Stimulated activated naive CD8-positive, alpha-beta T cell treated with anti-CD3 and anti-CD28 coated beads, Interleukin-15, Interleukin-2, amounts not matched to agents 100 U/mL and 50 U/mL, for 24 hours (primary cell): ENCODE measurements around the gene MAZ.
"Not testable (repeated sequence)": the region's sequence is repeated elsewhere in the genome, so short reads cannot be mapped to it uniquely, and the experiment has no call there.

Experiments used
- ATAC-seq: fragments of 150-1000 bp; cut with Tn5 transposase; one replicate; pipeline ENCODE4 v1.10.0; 2021
- DNase-seq: peaks from one replicate; pipeline ENCODE4 v3.0.0; 2021

Gene MAZ

DNA sequence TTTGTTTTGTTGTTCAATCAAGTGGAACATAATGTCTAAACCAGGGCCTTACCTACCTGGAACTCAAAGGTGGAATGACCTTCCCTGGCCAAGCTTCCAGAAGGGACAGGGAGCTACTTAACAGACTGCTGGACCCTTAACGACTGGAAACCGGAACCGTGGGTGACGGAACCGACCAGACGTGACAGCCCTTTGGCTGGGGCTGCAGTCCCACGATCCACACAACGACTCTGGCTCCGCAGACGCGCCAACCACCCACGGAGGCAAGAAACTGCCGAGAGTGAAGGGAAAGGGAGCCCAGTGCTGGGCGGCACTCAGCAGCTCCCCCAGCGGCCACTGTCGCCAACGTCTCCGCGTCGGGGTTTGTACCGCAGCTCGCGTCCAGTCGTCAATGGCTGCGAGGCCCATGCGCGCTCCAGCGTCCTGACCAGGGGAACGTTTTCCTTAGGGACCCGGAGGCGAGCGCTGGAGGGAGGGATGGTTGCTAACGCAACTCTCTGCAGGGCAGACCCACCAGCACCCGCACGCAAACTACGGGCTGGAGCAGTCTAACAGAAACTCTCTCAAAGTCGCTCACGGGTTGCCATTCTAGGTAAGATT is 21.3 kb upstream of the MAZ start:
- ATAC-seq (peak; percentile 80), DNase-seq (peak; percentile 85)

GRCh38 chr16:29787155-29787554 is 19.2 kb upstream of the MAZ start:
- not testable (repeated sequence) for ATAC-seq, DNase-seq

GRCh38 chr16:29789775-29790182 is 16.6 kb upstream of the MAZ start:
- DNase-seq (no peak), ATAC-seq (no peak)

GRCh38 chr16:29790183-29790948 is 16.0 kb upstream of the MAZ start, which contains the start of gene KIF22:
TSS of gene KIF22 (plus strand) at chr16:29790751. CDS start at chr16:29790760, 9 bp downstream.
- DNase-seq: peak; percentile 100
- peak; percentile 97 for ATAC-seq

GRCh38 chr16:29790949-29791844 is 15.1 kb upstream of the MAZ start:
- ATAC-seq: peak; percentile 15
- DNase-seq: no peak

DNA sequence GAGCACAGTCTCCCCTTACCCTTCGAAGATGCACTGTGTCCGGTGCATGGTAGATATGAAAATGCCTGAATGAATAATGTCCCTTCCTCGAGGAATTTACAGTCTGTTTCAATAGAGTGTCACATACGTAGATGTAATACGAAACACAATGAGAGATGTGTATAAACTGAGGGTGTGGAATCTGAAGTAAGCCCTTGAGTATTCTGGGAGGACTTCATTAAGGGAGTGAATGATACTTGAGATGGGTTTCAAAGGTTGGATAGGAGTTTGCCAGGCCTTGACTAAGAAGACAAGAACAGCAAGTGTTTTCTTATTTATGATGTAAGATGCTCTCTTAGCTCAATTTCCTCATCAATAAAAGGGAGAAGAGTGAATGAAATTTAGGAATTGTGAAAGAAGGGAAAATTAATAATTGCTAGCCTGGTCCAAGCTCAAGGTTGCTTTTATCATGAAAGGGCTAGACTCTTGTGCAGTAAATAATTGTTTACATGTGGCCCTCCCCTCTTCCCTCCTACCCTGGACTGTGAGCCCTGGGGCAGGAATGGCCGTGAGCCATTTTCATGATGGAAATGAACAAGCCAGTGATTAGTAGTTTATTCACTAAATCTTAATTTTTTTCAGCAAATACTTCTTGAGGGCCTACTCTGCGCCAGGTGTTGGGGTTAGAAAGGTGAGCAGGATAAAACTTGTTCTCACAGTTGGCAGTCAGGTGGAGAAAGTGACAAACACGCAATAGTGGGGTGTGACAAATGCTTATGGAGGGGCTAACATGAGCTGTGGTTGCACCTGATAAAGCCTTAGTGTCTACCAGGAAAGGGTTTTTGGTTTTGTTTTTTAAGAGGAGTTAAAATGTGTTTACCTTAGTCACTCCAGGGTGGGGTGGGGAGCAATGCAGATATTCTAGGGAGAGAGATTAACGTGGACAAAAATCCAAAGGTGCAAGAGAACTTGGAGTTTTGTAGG is 14.2 kb upstream of the MAZ start:
- no peak for ATAC-seq
- no peak for DNase-seq

- ATAC-seq, DNase-seq: not testable (repeated sequence)
Observed at GRCh38 chr16:29793153-29793552, 13.2 kb upstream of the MAZ start.

- DNase-seq (no peak), ATAC-seq (no peak)
Observed at GRCh38 chr16:29794231-29794710, 12.1 kb upstream of the MAZ start.

GRCh38 chr16:29802416-29802935 is 3.9 kb upstream of the MAZ start:
- ATAC-seq (no peak), DNase-seq (no peak)

GRCh38 chr16:29804020-29804419 is 2.3 kb upstream of the MAZ start:
- DNase-seq (no peak), ATAC-seq (no peak)

GRCh38 chr16:29804455-29805231 is 1.7 kb upstream of the MAZ start:
- DNase-seq: no peak
- no peak for ATAC-seq

- DNase-seq: peak; percentile 98
- ATAC-seq: peak; percentile 72
Observed at GRCh38 chr16:29805232-29806098, 864 bp upstream of the MAZ start.

- ATAC-seq: peak; percentile 5
- DNase-seq: peak; percentile 78
Observed at GRCh38 chr16:29806641-29807425, 504 bp downstream of the MAZ start.

GRCh38 chr16:29807426-29808218 is 1.3 kb downstream of the MAZ start:
- peak; percentile 19 for ATAC-seq
- peak; percentile 92 for DNase-seq

GRCh38 chr16:29808219-29808900 is 2.0 kb downstream of the MAZ start:
- no peak for ATAC-seq
- DNase-seq: no peak

DNA sequence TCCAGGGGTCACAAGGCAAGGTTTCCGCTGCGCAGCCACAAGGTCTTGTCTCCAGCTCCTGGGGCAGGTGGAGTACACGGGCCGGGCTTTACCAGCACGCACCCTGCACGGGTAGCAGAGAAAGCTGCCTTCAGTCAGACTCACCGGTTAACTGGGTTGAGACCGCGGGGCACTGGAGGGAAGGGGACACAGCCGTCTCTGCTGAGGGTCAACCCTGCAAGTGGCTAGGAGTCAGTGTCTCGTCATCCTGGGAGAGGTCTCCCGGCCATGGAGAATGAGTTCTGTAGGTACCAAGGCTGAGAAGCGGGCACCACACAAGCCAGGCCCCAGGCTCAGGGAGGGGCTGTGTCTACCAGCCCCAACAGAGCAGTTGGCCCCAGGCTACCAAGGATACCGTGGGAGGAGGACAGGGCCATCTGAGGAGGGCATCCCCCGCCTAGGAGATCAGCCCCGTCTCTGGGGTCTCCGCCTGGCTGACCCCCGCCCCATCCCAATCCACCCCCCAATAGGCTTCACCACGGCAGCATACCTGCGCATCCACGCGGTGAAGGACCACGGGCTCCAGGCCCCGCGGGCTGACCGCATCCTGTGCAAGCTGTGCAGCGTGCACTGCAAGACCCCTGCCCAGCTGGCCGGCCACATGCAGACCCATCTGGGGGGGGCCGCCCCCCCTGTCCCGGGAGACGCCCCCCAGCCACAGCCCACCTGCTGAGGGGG is 2.9 kb downstream of the MAZ start:
- DNase-seq: no peak
- ATAC-seq: no peak
